Measurements from ENCODE around the gene EVI2A.

DNA sequence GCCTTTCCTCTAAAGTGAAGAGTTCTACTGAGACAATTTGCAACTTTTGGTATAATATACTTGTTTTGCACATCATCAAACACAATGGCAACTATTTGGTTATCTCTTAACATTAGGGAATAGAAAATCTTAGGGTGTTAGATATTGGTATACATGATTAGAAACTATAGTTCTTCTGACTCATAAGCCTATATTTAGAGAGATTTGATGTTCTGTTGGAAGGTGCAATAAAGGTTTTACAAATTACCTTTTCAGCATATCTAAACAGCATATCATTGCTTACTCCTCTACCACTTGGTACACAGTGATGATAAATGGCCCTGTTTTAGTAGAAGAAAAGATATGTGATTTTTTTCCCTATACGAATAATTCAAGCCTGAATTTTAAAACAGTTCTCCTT, 13.8 kb downstream of the EVI2A start:
- TF ChIP-seq, protein P1, sequence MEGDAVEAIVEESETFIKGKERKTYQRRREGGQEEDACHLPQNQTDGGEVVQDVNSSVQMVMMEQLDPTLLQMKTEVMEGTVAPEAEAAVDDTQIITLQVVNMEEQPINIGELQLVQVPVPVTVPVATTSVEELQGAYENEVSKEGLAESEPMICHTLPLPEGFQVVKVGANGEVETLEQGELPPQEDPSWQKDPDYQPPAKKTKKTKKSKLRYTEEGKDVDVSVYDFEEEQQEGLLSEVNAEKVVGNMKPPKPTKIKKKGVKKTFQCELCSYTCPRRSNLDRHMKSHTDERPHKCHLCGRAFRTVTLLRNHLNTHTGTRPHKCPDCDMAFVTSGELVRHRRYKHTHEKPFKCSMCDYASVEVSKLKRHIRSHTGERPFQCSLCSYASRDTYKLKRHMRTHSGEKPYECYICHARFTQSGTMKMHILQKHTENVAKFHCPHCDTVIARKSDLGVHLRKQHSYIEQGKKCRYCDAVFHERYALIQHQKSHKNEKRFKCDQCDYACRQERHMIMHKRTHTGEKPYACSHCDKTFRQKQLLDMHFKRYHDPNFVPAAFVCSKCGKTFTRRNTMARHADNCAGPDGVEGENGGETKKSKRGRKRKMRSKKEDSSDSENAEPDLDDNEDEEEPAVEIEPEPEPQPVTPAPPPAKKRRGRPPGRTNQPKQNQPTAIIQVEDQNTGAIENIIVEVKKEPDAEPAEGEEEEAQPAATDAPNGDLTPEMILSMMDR (conservative IDR thresholded peaks at IDR 0.05 in 1 of 2, IDR thresholded peaks at IDR 0.05 in 1 of 2; ENCODE audit: low read depth in 1 of 2, low read length in 2 of 2): no peak
- no peak for TF ChIP-seq EZH2 (IDR thresholded peaks at IDR 0.05; ENCODE audit: low read length, missing control alignments)

Measured in fibroblast of lung (primary cell).